ENCODE data around the gene BCAS4.

Gene BCAS4

GRCh38 chr20:50921803-50922501, 127.1 kb downstream of the BCAS4 start:
- no peak for TF ChIP-seq CTCF (IDR thresholded peaks at IDR 0.05)

- no peak for TF ChIP-seq CTCF (IDR thresholded peaks at IDR 0.05)
Observed at GRCh38 chr20:50924261-50924920, 129.5 kb downstream of the BCAS4 start.

- no peak for TF ChIP-seq CTCF (IDR thresholded peaks at IDR 0.05)
Observed at GRCh38 chr20:50926530-50926929, 131.7 kb downstream of the BCAS4 start.

Measured in LNCAP (cell line).